Omental fat pad (tissue), 4 donors: ENCODE data around the gene INPP5A. TPM values are rescaled to one million over a fixed set of nuclear protein-coding genes. Genes with fewer than 3 reads are reported as not detected.
"Not testable (repeated sequence)": the region's sequence is repeated elsewhere in the genome, so short reads cannot be mapped to it uniquely, and the experiment has no call there.

ENCODE experiments used
- ATAC-seq: fragments of 150-250 bp; one replicate; pipeline ENCODE4 v1.9.1; 2016; ENCODE audit warnings: mild to moderate bottlenecking, moderate library complexity; ENCODE audit not compliant: low FRiP score
- DNase-seq: peaks from one replicate; pipeline ENCODE4 v3.0.0-alpha.2; 2019; ENCODE audit warnings: low spot score
- CTCF ChIP-seq, 3 donors: fragments of 450-650 bp; IDR thresholded peaks; one replicate each; pipeline ENCODE4 v1.5.1; 2016 to 2017; ENCODE audit warnings: antibody characterized with exemption in 3 of 3, mild to moderate bottlenecking in 3 of 3, moderate library complexity in 2 of 3
- total RNA-seq, 4 donors: library from RNA; depleted of rRNA; stranded (reverse); fragments of >200 nt; gene quantifications; one replicate each; pipeline ENCODE4 v1.1.0, GENCODE V29; 2016

The INPP5A gene
- total RNA-seq, 4 donors from 2014 or later, result 34.1 to 49.3 (median 43.3) TPM

- TF ChIP-seq CTCF (IDR thresholded peaks at IDR 0.05), result no peak
- ATAC-seq (no peak), DNase-seq (no peak)
Observed at GRCh38 chr10:132790934-132791829, 253.6 kb downstream of the INPP5A start.

GRCh38 chr10:132792099-132792498 is 254.5 kb downstream of the INPP5A start:
- ATAC-seq, DNase-seq: not testable (repeated sequence)

- DNase-seq (no peak), ATAC-seq (no peak)
- TF ChIP-seq CTCF (IDR thresholded peaks at IDR 0.05), result no peak
Observed at GRCh38 chr10:132792796-132793195, 255.2 kb downstream of the INPP5A start.

GRCh38 chr10:132793213-132793612 is 255.6 kb downstream of the INPP5A start:
- ATAC-seq (no peak), DNase-seq (no peak)
- TF ChIP-seq CTCF (IDR thresholded peaks at IDR 0.05), result no peak

GRCh38 chr10:132793871-132794849 is 256.6 kb downstream of the INPP5A start:
- no peak for ATAC-seq
- no peak for DNase-seq
- TF ChIP-seq CTCF (IDR thresholded peaks at IDR 0.05), result no peak

GRCh38 chr10:132796846-132797245 is 259.3 kb downstream of the INPP5A start:
- TF ChIP-seq CTCF (IDR thresholded peaks at IDR 0.05), result no peak
- ATAC-seq (no peak), DNase-seq (no peak)

GRCh38 chr10:132797986-132798385 is 260.4 kb downstream of the INPP5A start:
- not testable (repeated sequence) for DNase-seq, ATAC-seq
